ENCODE data around the gene E2F4.

Gene E2F4

GRCh38 chr16:67145746-67146145 lies 46.2 kb upstream of the E2F4 start:
- Histone ChIP-seq H4K20me1 (ENCODE audit: low read depth, low read length) (no peaks in the 10 kb centered on the region), H2AFZ (ENCODE audit: low read depth, low read length, severe bottlenecking) (no peak overlapping the region), H3K27me3 (ENCODE audit: low read length) (no peaks in the 10 kb centered on the region)

GRCh38 chr16:67146523-67147357 lies 45.2 kb upstream of the E2F4 start:
- TF ChIP-seq CTCF (IDR thresholded peaks at IDR 0.05; ENCODE audit: insufficient read depth, low read length, poor library complexity, severe bottlenecking) = no peak
- Histone ChIP-seq H3K9ac (ENCODE audit: low read length) (no peak overlapping the region), H3F3A (ENCODE audit: insufficient read depth) (no peaks in the 10 kb centered on the region), H3K4me3 (ENCODE audit: insufficient read depth, low read length, poor library complexity, severe bottlenecking) (no peak overlapping the region), H2AFZ (ENCODE audit: low read depth, low read length, severe bottlenecking) (no peak overlapping the region), H3K9me3 (ENCODE audit: insufficient read depth, low read length) (no peaks in the 10 kb centered on the region), H3K27me3 (ENCODE audit: low read length) (no peaks in the 10 kb centered on the region), H4K20me1 (ENCODE audit: low read depth, low read length) (no peaks in the 10 kb centered on the region), H3K9me2 (replicated peaks; ENCODE audit: insufficient read depth, low read length) (no peaks in the 10 kb centered on the region), H3K27ac (ENCODE audit: low read depth, low read length) (no peak overlapping the region), H3K79me2 (ENCODE audit: insufficient read depth, low read length) (no peaks in the 10 kb centered on the region), H3K4me2 (ENCODE audit: low read depth, low read length, poor library complexity, severe bottlenecking) (no peak overlapping the region), H3K36me3 (ENCODE audit: low read length) (no peaks in the 10 kb centered on the region)

More at GRCh38 chr16:67145746-67146145, 46.2 kb upstream of the E2F4 start:
- no peak for TF ChIP-seq EZH2phosphoT487 (conservative IDR thresholded peaks at IDR 0.05; ENCODE audit: low read length)
- no peak for TF ChIP-seq CTCF (IDR thresholded peaks at IDR 0.05; ENCODE audit: insufficient read depth, low read length, poor library complexity, severe bottlenecking)
- H3F3A ChIP-seq (ENCODE audit: insufficient read depth) = no peaks in the 10 kb centered on the region
- H3K9me2 ChIP-seq (replicated peaks; ENCODE audit: insufficient read depth, low read length) = no peaks in the 10 kb centered on the region
- no peaks in the 10 kb centered on the region for H3K36me3 ChIP-seq (ENCODE audit: low read length)
- H3K27ac ChIP-seq (ENCODE audit: low read depth, low read length) = no peak overlapping the region
- no peak overlapping the region for H3K9ac ChIP-seq (ENCODE audit: low read length)
- H3K4me2 ChIP-seq (ENCODE audit: low read depth, low read length, poor library complexity, severe bottlenecking) = no peak overlapping the region
- no peaks in the 10 kb centered on the region for H3K9me3 ChIP-seq (ENCODE audit: insufficient read depth, low read length)
- no peak overlapping the region for H3K4me3 ChIP-seq (ENCODE audit: insufficient read depth, low read length, poor library complexity, severe bottlenecking)
- H3K79me2 ChIP-seq (ENCODE audit: insufficient read depth, low read length) = no peaks in the 10 kb centered on the region

GRCh38 chr16:67147437-67148140 lies 44.4 kb upstream of the E2F4 start:
- TF ChIP-seq CTCF (IDR thresholded peaks at IDR 0.05; ENCODE audit: insufficient read depth, low read length, poor library complexity, severe bottlenecking) (no peak), EZH2phosphoT487 (conservative IDR thresholded peaks at IDR 0.05; ENCODE audit: low read length) (no peak)
- Histone ChIP-seq H3F3A (ENCODE audit: insufficient read depth) (no peaks in the 10 kb centered on the region), H3K79me2 (ENCODE audit: insufficient read depth, low read length) (no peaks in the 10 kb centered on the region), H3K4me2 (ENCODE audit: low read depth, low read length, poor library complexity, severe bottlenecking) (no peak overlapping the region), H2AFZ (ENCODE audit: low read depth, low read length, severe bottlenecking) (no peak overlapping the region), H3K27ac (ENCODE audit: low read depth, low read length) (no peak overlapping the region), H4K20me1 (ENCODE audit: low read depth, low read length) (no peaks in the 10 kb centered on the region), H3K9me3 (ENCODE audit: insufficient read depth, low read length) (no peaks in the 10 kb centered on the region), H3K4me3 (ENCODE audit: insufficient read depth, low read length, poor library complexity, severe bottlenecking) (no peak overlapping the region), H3K36me3 (ENCODE audit: low read length) (no peaks in the 10 kb centered on the region), H3K9me2 (replicated peaks; ENCODE audit: insufficient read depth, low read length) (no peaks in the 10 kb centered on the region), H3K27me3 (ENCODE audit: low read length) (no peaks in the 10 kb centered on the region), H3K9ac (ENCODE audit: low read length) (no peak overlapping the region)

All from SU-DHL-6 (cell line).